Measurements from ENCODE around the gene CDC6.

DNA sequence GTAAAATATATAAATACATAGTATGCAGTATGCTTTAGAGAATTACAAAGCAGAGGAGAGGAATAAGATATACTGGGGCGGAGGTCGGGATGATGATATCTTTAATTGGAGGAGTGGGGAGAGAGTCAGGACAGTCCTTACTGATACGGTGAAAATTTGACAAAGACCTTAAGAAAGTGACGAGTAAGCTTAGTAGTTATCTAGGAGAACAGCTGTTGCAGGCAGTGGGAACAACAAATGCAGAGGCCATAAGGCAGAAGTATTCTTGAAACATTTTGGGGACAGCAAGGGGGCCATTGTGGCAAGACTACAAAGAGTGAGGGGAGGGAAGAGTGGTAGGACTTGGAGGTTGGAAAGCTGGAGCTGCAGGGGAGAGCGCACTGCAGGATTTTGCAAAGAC, 22.3 kb upstream of the CDC6 start:
- no peak for TF ChIP-seq POLR2AphosphoS5 (IDR thresholded peaks at IDR 0.05; ENCODE audit: insufficient read depth in 1 of 2, low read depth in 1 of 2)
- TF ChIP-seq, protein P1, sequence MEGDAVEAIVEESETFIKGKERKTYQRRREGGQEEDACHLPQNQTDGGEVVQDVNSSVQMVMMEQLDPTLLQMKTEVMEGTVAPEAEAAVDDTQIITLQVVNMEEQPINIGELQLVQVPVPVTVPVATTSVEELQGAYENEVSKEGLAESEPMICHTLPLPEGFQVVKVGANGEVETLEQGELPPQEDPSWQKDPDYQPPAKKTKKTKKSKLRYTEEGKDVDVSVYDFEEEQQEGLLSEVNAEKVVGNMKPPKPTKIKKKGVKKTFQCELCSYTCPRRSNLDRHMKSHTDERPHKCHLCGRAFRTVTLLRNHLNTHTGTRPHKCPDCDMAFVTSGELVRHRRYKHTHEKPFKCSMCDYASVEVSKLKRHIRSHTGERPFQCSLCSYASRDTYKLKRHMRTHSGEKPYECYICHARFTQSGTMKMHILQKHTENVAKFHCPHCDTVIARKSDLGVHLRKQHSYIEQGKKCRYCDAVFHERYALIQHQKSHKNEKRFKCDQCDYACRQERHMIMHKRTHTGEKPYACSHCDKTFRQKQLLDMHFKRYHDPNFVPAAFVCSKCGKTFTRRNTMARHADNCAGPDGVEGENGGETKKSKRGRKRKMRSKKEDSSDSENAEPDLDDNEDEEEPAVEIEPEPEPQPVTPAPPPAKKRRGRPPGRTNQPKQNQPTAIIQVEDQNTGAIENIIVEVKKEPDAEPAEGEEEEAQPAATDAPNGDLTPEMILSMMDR (IDR thresholded peaks at IDR 0.05) = no peak
- TF ChIP-seq POLR2A (IDR thresholded peaks at IDR 0.05) = no peak
